ENCODE results near the gene LTBP1. TPM values are rescaled to one million over a fixed set of nuclear protein-coding genes. Genes with fewer than 3 reads are reported as not detected.

Gene LTBP1
- polyA plus RNA-seq, 1 donor (not counting 4 experiments of a cell fraction or from before 2014, with no cell fraction given), result 9.2 TPM

- Histone ChIP-seq H3K36me3 (ENCODE audit: control insufficient read depth in 2 of 2, extremely low read depth in 1 of 2, insufficient read depth in 2 of 2, low read length in 2 of 2) (no peaks in the 10 kb centered on the region), H4K20me1 (ENCODE audit: control insufficient read depth, extremely low read depth, insufficient read depth, low read length) (no peaks in the 10 kb centered on the region), H3K9me3 (ENCODE audit: control insufficient read depth, low read depth, low read length) (no peaks in the 10 kb centered on the region), H3K27ac (ENCODE audit: control insufficient read depth, insufficient read depth, low read length) (no peak overlapping the region), H3K79me2 (ENCODE audit: control insufficient read depth, insufficient read depth, low read length) (no peaks in the 10 kb centered on the region), H3K9ac (ENCODE audit: control insufficient read depth, extremely low read depth, insufficient read depth, low read length) (no peak overlapping the region), H3K4me2 (ENCODE audit: control insufficient read depth, extremely low read depth, insufficient read depth, low read depth, low read length) (no peak overlapping the region), H3K4me1 (ENCODE audit: control insufficient read depth, extremely low read depth, insufficient read depth, low read length) (peaks cover 11% of the 10 kb centered on the region), H3K27me3 (ENCODE audit: control insufficient read depth, extremely low read depth, insufficient read depth, low read length) (no peaks in the 10 kb centered on the region), H3K4me3 (ENCODE audit: control insufficient read depth in 2 of 3, extremely low read depth in 1 of 3, insufficient read depth in 2 of 3, low read depth in 1 of 3, low read length in 3 of 3) (no peak overlapping the region), H3K9me1 (ENCODE audit: control insufficient read depth, extremely low read depth, insufficient read depth, low read length) (no peaks in the 10 kb centered on the region), H2AFZ (ENCODE audit: control insufficient read depth, low read length) (no peak overlapping the region)
- dilution Hi-C loops (cut with MboI; ENCODE audit: extremely low pct_ligation_motif_present, low sequenced_read_pairs), result no loop called here
- FAIRE-seq (no peak), DNase-seq (ENCODE audit: low read depth, low spot score) (no peak)
- TF ChIP-seq EZH2 (IDR thresholded peaks at IDR 0.05; ENCODE audit: low read length), result no peak
- TF ChIP-seq CTCF (optimal IDR thresholded peaks at IDR 0.05 in 1 of 3, IDR thresholded peaks at IDR 0.05 in 1 of 3, conservative IDR thresholded peaks at IDR 0.05 in 1 of 3; ENCODE audit: extremely low read depth in 1 of 3, insufficient read depth in 2 of 3, low read length in 3 of 3), result no peak
Observed at GRCh38 chr2:33019796-33020195, 73.0 kb downstream of the LTBP1 start.

- no peak for FAIRE-seq
- Histone ChIP-seq H4K20me1 (ENCODE audit: control insufficient read depth, extremely low read depth, insufficient read depth, low read length) (no peaks in the 10 kb centered on the region), H3K4me1 (ENCODE audit: control insufficient read depth, extremely low read depth, insufficient read depth, low read length) (peaks cover 11% of the 10 kb centered on the region), H3K4me2 (ENCODE audit: control insufficient read depth, extremely low read depth, insufficient read depth, low read depth, low read length) (no peak overlapping the region), H3K27me3 (ENCODE audit: control insufficient read depth, extremely low read depth, insufficient read depth, low read length) (no peaks in the 10 kb centered on the region), H3K79me2 (ENCODE audit: control insufficient read depth, insufficient read depth, low read length) (no peaks in the 10 kb centered on the region), H3K27ac (ENCODE audit: control insufficient read depth, insufficient read depth, low read length) (no peak overlapping the region), H3K4me3 (ENCODE audit: control insufficient read depth in 2 of 3, extremely low read depth in 1 of 3, insufficient read depth in 2 of 3, low read depth in 1 of 3, low read length in 3 of 3) (no peak overlapping the region), H3K9ac (ENCODE audit: control insufficient read depth, extremely low read depth, insufficient read depth, low read length) (no peak overlapping the region), H3K9me3 (ENCODE audit: control insufficient read depth, low read depth, low read length) (no peaks in the 10 kb centered on the region), H3K9me1 (ENCODE audit: control insufficient read depth, extremely low read depth, insufficient read depth, low read length) (no peaks in the 10 kb centered on the region), H3K36me3 (ENCODE audit: control insufficient read depth in 2 of 2, extremely low read depth in 1 of 2, insufficient read depth in 2 of 2, low read length in 2 of 2) (no peaks in the 10 kb centered on the region), H2AFZ (ENCODE audit: control insufficient read depth, low read length) (no peak overlapping the region)
- DNase-seq (ENCODE audit: low read depth, low spot score), result no peak
- no peak for TF ChIP-seq EZH2 (IDR thresholded peaks at IDR 0.05; ENCODE audit: low read length)
- TF ChIP-seq CTCF (optimal IDR thresholded peaks at IDR 0.05 in 1 of 3, IDR thresholded peaks at IDR 0.05 in 1 of 3, conservative IDR thresholded peaks at IDR 0.05 in 1 of 3; ENCODE audit: extremely low read depth in 1 of 3, insufficient read depth in 2 of 3, low read length in 3 of 3), result no peak
- dilution Hi-C loops (cut with MboI; ENCODE audit: extremely low pct_ligation_motif_present, low sequenced_read_pairs), result no loop called here
Observed at GRCh38 chr2:33020883-33021282, 74.1 kb downstream of the LTBP1 start.

Measured in keratinocyte (primary cell).